Loucy (cell line): ENCODE data around the gene KCNK1.
"Not testable (repeated sequence)": the region's sequence is repeated elsewhere in the genome, so short reads cannot be mapped to it uniquely, and the experiment has no call there.

Source experiments
- H2AFZ ChIP-seq: fragments of 200-600 bp; sonication (generic); 2 replicates; pipeline ENCODE4 v1.6.0; 2016; ENCODE audit warnings: antibody characterized with exemption, mild to moderate bottlenecking, low read length, moderate library complexity
- H3F3A ChIP-seq: fragments of 200-600 bp; 2 replicates; pipeline ENCODE4 v1.6.0; 2016; ENCODE audit warnings: antibody characterized with exemption, low read depth, mild to moderate bottlenecking
- H3K27me3 ChIP-seq: fragments of 200-600 bp; sonication (generic); 2 replicates; pipeline ENCODE4 v1.6.1; 2014; ENCODE audit warnings: low read length, mild to moderate bottlenecking; ENCODE audit not compliant: insufficient read depth, poor library complexity, severe bottlenecking
- H3K36me3 ChIP-seq: fragments of 200-600 bp; sonication (generic); 2 replicates; pipeline ENCODE4 v1.6.1; 2016; ENCODE audit warnings: low read length; ENCODE audit not compliant: insufficient read depth
- H3K4me1 ChIP-seq: fragments of 200-600 bp; sonication (generic); 2 replicates; pipeline ENCODE4 v1.5.1; 2014; ENCODE audit warnings: low read length, mild to moderate bottlenecking; ENCODE audit not compliant: insufficient read depth, poor library complexity, severe bottlenecking
- H3K4me2 ChIP-seq: fragments of 200-600 bp; sonication (generic); 2 replicates; pipeline ENCODE4 v1.6.0; 2014; ENCODE audit warnings: antibody characterized with exemption, low read length, low read depth, mild to moderate bottlenecking; ENCODE audit not compliant: poor library complexity, severe bottlenecking
- H3K4me3 ChIP-seq: fragments of 200-600 bp; sonication (generic); 2 replicates; pipeline ENCODE4 v1.5.1; 2014; ENCODE audit warnings: low read length, mild to moderate bottlenecking, mixed read lengths; ENCODE audit not compliant: poor library complexity, severe bottlenecking
- H3K79me2 ChIP-seq: fragments of 200-600 bp; sonication (generic); 2 replicates; pipeline ENCODE4 v1.6.1; 2014; ENCODE audit warnings: low read length; ENCODE audit not compliant: insufficient read depth
- H3K9ac ChIP-seq: fragments of 200-600 bp; sonication (generic); 2 replicates; pipeline ENCODE4 v1.6.0; 2014; ENCODE audit warnings: mild to moderate bottlenecking, low read depth, low read length, moderate library complexity; ENCODE audit not compliant: poor library complexity, severe bottlenecking
- H3K9me2 ChIP-seq: fragments of 200-600 bp; sonication (generic); replicated peaks from 2 replicates; pipeline ENCODE4 v1.6.1; 2016; ENCODE audit warnings: low read depth, low read length, mixed read lengths
- H3K9me3 ChIP-seq: fragments of 200-600 bp; sonication (generic); 2 replicates; pipeline ENCODE4 v1.6.1; 2014; ENCODE audit warnings: mild to moderate bottlenecking, antibody characterized with exemption, low read length, low read depth; ENCODE audit not compliant: insufficient read depth
- H4K20me1 ChIP-seq: fragments of 200-600 bp; sonication (generic); 2 replicates; pipeline ENCODE4 v1.6.0; 2014; ENCODE audit warnings: antibody characterized with exemption, low read length, mild to moderate bottlenecking; ENCODE audit not compliant: insufficient read depth, poor library complexity, severe bottlenecking
- CTCF ChIP-seq: fragments of 200-600 bp; sonication (generic); conservative IDR thresholded peaks from 2 replicates; pipeline ENCODE4 v1.5.1; 2014; ENCODE audit warnings: mild to moderate bottlenecking, antibody characterized with exemption, low read length
- EZH2phosphoT487 ChIP-seq: fragments of 200-600 bp; IDR thresholded peaks from 2 replicates; pipeline ENCODE4 v1.6.1; 2018; ENCODE audit warnings: antibody characterized with exemption, mild to moderate bottlenecking, moderate library complexity, borderline replicate concordance

Gene KCNK1

GRCh38 chr1:233681285-233681684, 67.4 kb downstream of the KCNK1 start:
- H3F3A ChIP-seq = no peaks in the 10 kb centered on the region
- H4K20me1 ChIP-seq = no peaks in the 10 kb centered on the region
- no peaks in the 10 kb centered on the region for H3K27me3 ChIP-seq
- no peaks in the 10 kb centered on the region for H3K9me2 ChIP-seq
- no peaks in the 10 kb centered on the region for H3K36me3 ChIP-seq
- H3K9ac ChIP-seq = no peak overlapping the region
- no peak overlapping the region for H3K4me3 ChIP-seq
- no peaks in the 10 kb centered on the region for H3K4me1 ChIP-seq
- H3K4me2 ChIP-seq = no peak overlapping the region
- no peaks in the 10 kb centered on the region for H3K9me3 ChIP-seq
- H3K79me2 ChIP-seq = no peaks in the 10 kb centered on the region
- no peak overlapping the region for H2AFZ ChIP-seq
- TF ChIP-seq EZH2phosphoT487 (no peak), CTCF (no peak)

- H3K9ac ChIP-seq, H3K27me3 ChIP-seq, H3K4me2 ChIP-seq: not testable (repeated sequence)
Measured at GRCh38 chr1:233686653-233687052, 72.7 kb downstream of the KCNK1 start.

GRCh38 chr1:233689017-233689747, 75.3 kb downstream of the KCNK1 start:
- Histone ChIP-seq H4K20me1 (no peaks in the 10 kb centered on the region), H3K4me1 (no peaks in the 10 kb centered on the region), H3K9ac (no peak overlapping the region), H3K9me2 (no peaks in the 10 kb centered on the region), H3F3A (no peaks in the 10 kb centered on the region), H3K4me3 (no peak overlapping the region), H3K36me3 (no peaks in the 10 kb centered on the region), H3K4me2 (no peak overlapping the region), H3K79me2 (no peaks in the 10 kb centered on the region), H3K9me3 (no peaks in the 10 kb centered on the region), H3K27me3 (no peaks in the 10 kb centered on the region), H2AFZ (no peak overlapping the region)
- no peak for TF ChIP-seq CTCF
- TF ChIP-seq EZH2phosphoT487 = no peak

More at GRCh38 chr1:233686653-233687052, 72.7 kb downstream of the KCNK1 start:
- not testable (repeated sequence) for H3K4me1 ChIP-seq, H3K9me3 ChIP-seq, H3K79me2 ChIP-seq, H3K4me3 ChIP-seq, H3K36me3 ChIP-seq, H3K9me2 ChIP-seq, H3F3A ChIP-seq, H2AFZ ChIP-seq, H4K20me1 ChIP-seq

- no peaks in the 10 kb centered on the region for H3K9me2 ChIP-seq
- H3K27me3 ChIP-seq = no peaks in the 10 kb centered on the region
- no peak overlapping the region for H2AFZ ChIP-seq
- no peak overlapping the region for H3K4me2 ChIP-seq
- H3K4me1 ChIP-seq = no peaks in the 10 kb centered on the region
- no peaks in the 10 kb centered on the region for H4K20me1 ChIP-seq
- no peaks in the 10 kb centered on the region for H3F3A ChIP-seq
- TF ChIP-seq EZH2phosphoT487 (no peak), CTCF (no peak)
- no peaks in the 10 kb centered on the region for H3K9me3 ChIP-seq
- H3K4me3 ChIP-seq = no peak overlapping the region
- no peaks in the 10 kb centered on the region for H3K36me3 ChIP-seq
- no peak overlapping the region for H3K9ac ChIP-seq
- H3K79me2 ChIP-seq = no peaks in the 10 kb centered on the region
Measured at GRCh38 chr1:233689748-233690254, 75.9 kb downstream of the KCNK1 start.
